ENCODE results near the gene CUX1. TPM values are rescaled to one million over a fixed set of nuclear protein-coding genes. Genes with fewer than 3 reads are reported as not detected.

Gene CUX1
- total RNA-seq, 1 experiment from 2014 or later, result 53.5 TPM

- no peak overlapping the region for H2BK120ac ChIP-seq (ENCODE audit: low read depth, low read length, poor library complexity, severe bottlenecking)
- H3K27ac Mint-ChIP-seq, result peak overlapping the region in 2 of 3 experiments; percentile 42 to 43; a peak in 2 of 7 replicates
- no peak overlapping the region for H3K18ac ChIP-seq (ENCODE audit: insufficient read length, low read depth, low read length)
- H2BK12ac ChIP-seq (ENCODE audit: insufficient read length, low read depth, low read length), result no peak overlapping the region
- no peak overlapping the region for H3K4me2 ChIP-seq (ENCODE audit: insufficient read depth, insufficient read length, low read length)
- no peak overlapping the region for H3K14ac ChIP-seq (ENCODE audit: insufficient read depth, low read length)
- no peak overlapping the region for H4K91ac ChIP-seq (ENCODE audit: insufficient read length, low read depth, low read length)
- no peak overlapping the region for H3K4ac ChIP-seq (ENCODE audit: low read depth, low read length)
- no peak overlapping the region for H3K4me3 Mint-ChIP-seq
- H3K9me3 Mint-ChIP-seq, result no peaks in the 10 kb centered on the region
- no peak overlapping the region for H2BK5ac ChIP-seq (ENCODE audit: insufficient read length, low read length)
- H3K23me2 ChIP-seq (ENCODE audit: insufficient read length, low read depth, low read length, poor library complexity, severe bottlenecking), result no peaks in the 10 kb centered on the region
- TF ChIP-seq, protein P1, sequence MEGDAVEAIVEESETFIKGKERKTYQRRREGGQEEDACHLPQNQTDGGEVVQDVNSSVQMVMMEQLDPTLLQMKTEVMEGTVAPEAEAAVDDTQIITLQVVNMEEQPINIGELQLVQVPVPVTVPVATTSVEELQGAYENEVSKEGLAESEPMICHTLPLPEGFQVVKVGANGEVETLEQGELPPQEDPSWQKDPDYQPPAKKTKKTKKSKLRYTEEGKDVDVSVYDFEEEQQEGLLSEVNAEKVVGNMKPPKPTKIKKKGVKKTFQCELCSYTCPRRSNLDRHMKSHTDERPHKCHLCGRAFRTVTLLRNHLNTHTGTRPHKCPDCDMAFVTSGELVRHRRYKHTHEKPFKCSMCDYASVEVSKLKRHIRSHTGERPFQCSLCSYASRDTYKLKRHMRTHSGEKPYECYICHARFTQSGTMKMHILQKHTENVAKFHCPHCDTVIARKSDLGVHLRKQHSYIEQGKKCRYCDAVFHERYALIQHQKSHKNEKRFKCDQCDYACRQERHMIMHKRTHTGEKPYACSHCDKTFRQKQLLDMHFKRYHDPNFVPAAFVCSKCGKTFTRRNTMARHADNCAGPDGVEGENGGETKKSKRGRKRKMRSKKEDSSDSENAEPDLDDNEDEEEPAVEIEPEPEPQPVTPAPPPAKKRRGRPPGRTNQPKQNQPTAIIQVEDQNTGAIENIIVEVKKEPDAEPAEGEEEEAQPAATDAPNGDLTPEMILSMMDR (conservative IDR thresholded peaks at IDR 0.05), result no peak
- H3K23ac ChIP-seq (ENCODE audit: insufficient read length, low read depth, low read length), result no peak overlapping the region
- no peaks in the 10 kb centered on the region for H3K9me3 ChIP-seq (ENCODE audit: control insufficient read depth, low read depth, low read length)
- no peaks in the 10 kb centered on the region for H3K27me3 Mint-ChIP-seq (ENCODE audit: low read depth)
- H3K9ac ChIP-seq (ENCODE audit: extremely low read depth, insufficient read length, low read length), result no peak overlapping the region
- no peaks in the 10 kb centered on the region for H4K20me1 ChIP-seq (ENCODE audit: control insufficient read depth, insufficient read depth, insufficient read length)
- no peak overlapping the region for H3T11ph ChIP-seq (ENCODE audit: low read length)
- no CpG with 5 or more reads among the region's 12 CpGs for WGBS (ENCODE audit: extremely low coverage, insufficient read length, low lambda C conversion rate)
- H3K56ac ChIP-seq (ENCODE audit: insufficient read length, low read depth, low read length), result no peak overlapping the region
- no peak overlapping the region for H2BK20ac ChIP-seq (ENCODE audit: low read depth, low read length, poor library complexity, severe bottlenecking)
- no peaks in the 10 kb centered on the region for H3K27me3 ChIP-seq (ENCODE audit: insufficient read depth, low read length)
- no peak overlapping the region for H2AFZ ChIP-seq (ENCODE audit: low read length)
- H3K4me1 ChIP-seq (ENCODE audit: insufficient read depth, low read length), result no peaks in the 10 kb centered on the region
- H3K4me1 Mint-ChIP-seq, result peaks cover 6 to 13% of the 10 kb centered on the region in 2 experiments
- H2BK15ac ChIP-seq (ENCODE audit: low read depth, low read length), result no peak overlapping the region
- no peaks in the 10 kb centered on the region for H3K79me1 ChIP-seq (ENCODE audit: insufficient read depth, low read depth, low read length, poor library complexity, severe bottlenecking)
- H3K27ac ChIP-seq (ENCODE audit: insufficient read length, low read depth, low read length), result no peak overlapping the region
- H4K5ac ChIP-seq (ENCODE audit: insufficient read length, low read depth, low read length), result no peak overlapping the region
- H4K8ac ChIP-seq (replicated peaks; ENCODE audit: insufficient read length, low read depth, low read length), result no peak overlapping the region
- H3K79me2 ChIP-seq (ENCODE audit: insufficient read depth, low read length), result peaks cover 5% of the 10 kb centered on the region; the same call in 1 of the 2 replicates
- no peak overlapping the region for H2AK5ac ChIP-seq (ENCODE audit: insufficient read length, low read length)
- H3K36me3 Mint-ChIP-seq (ENCODE audit: insufficient read depth in 1 of 3, low read depth in 3 of 3), result peaks cover 4 to 14% (median 7%) of the 10 kb centered on the region in 3 experiments; a peak in 5 of 7 replicates
- DNase-seq, result no peak
Measured at GRCh38 chr7:102018876-102019275, 201.4 kb downstream of the CUX1 start.

Measured in H9 (cell line).